B cell (primary cell): ENCODE data around the gene SEC16A. TPM values are rescaled to one million over a fixed set of nuclear protein-coding genes. Genes with fewer than 3 reads are reported as not detected.

Experiments used
- ATAC-seq: fragments of 200-7000 bp; cut with Tn5 transposase; one replicate; pipeline ENCODE4 v1.10.0; 2021; ENCODE audit warnings: low read depth, mild to moderate bottlenecking, moderate number of reproducible peaks, moderate library complexity
- CTCF ChIA-PET: fragments of 350-600 bp; sonication (Branson Sonifier 250); formaldehyde crosslinking; loops from one replicate; lab custom pipeline; 2021; ENCODE audit warnings: antibody characterized with exemption, inconsistent platforms; lab: Charles Lee
- POLR2A ChIA-PET: fragments of 350-600 bp; sonication (Branson Sonifier 250); formaldehyde crosslinking; loops from one replicate; lab custom pipeline; 2021; ENCODE audit warnings: antibody characterized with exemption; lab: Charles Lee
- DNase-seq: peaks from one replicate; pipeline ENCODE4 v3.0.0; 2013
- H2AFZ ChIP-seq: 2 replicates; pipeline ENCODE4 v1.6.1; 2012; ENCODE audit warnings: mild to moderate bottlenecking, low read depth, low read length; ENCODE audit not compliant: insufficient read depth, poor library complexity, severe bottlenecking
- H3K27ac ChIP-seq, 2 donors: 1 replicate in 1 of 2; 2 replicates in 1 of 2; pipeline ENCODE4 v1.5.1; 2012 to 2013; ENCODE audit warnings: low read length in 2 of 2, mild to moderate bottlenecking in 2 of 2, moderate library complexity in 1 of 2
- H3K27me3 ChIP-seq, 4 experiments: fragments of 200-600 bp in 1 of 4; sonication (generic) in 1 of 4; replicated peaks in 1 of 4; 1 replicate in 2 of 4; 2 replicates in 2 of 4; pipeline versions ENCODE4 v1.6.1 to v1.7.0; 2013 to 2016; ENCODE audit warnings: low read length in 3 of 4, mild to moderate bottlenecking in 2 of 4, mixed read lengths in 1 of 4, moderate library complexity in 1 of 4; ENCODE audit not compliant: insufficient read depth in 4 of 4, control insufficient read depth in 3 of 4; ENCODE audit errors: control extremely low read depth in 1 of 4
- H3K36me3 ChIP-seq, 2 experiments: replicated peaks in 1 of 2; 1 replicate in 1 of 2; 2 replicates in 1 of 2; pipeline versions ENCODE4 v1.6.1 to v1.7.1; 2013; ENCODE audit warnings: low read length in 1 of 2; ENCODE audit not compliant: insufficient read depth in 2 of 2, control insufficient read depth in 1 of 2; ENCODE audit errors: control extremely low read depth in 1 of 2, extremely low read depth in 1 of 2
- H3K4me1 ChIP-seq, 2 donors: fragments of 200-600 bp in 1 of 2; sonication (generic) in 1 of 2; 1 replicate in 1 of 2; 2 replicates in 1 of 2; pipeline versions ENCODE4 v1.5.1 to v1.6.1; 2013 to 2017; ENCODE audit warnings: low read length in 2 of 2; ENCODE audit not compliant: control insufficient read depth in 2 of 2, insufficient read depth in 2 of 2
- H3K4me2 ChIP-seq: replicated peaks from 2 replicates; pipeline ENCODE3; 2012; ENCODE audit warnings: mild to moderate bottlenecking, low read depth, low read length; ENCODE audit not compliant: poor library complexity, severe bottlenecking
- H3K4me3 ChIP-seq, 5 experiments: fragments of 200-600 bp in 1 of 5; sonication (generic) in 1 of 5; 1 replicate in 3 of 5; 2 replicates in 2 of 5; pipeline versions ENCODE4 v1.5.1 to v1.7.0; 2011 to 2016; ENCODE audit warnings: low read length in 4 of 5, mild to moderate bottlenecking in 4 of 5, low read depth in 2 of 5, control low read depth in 1 of 5, moderate library complexity in 1 of 5; ENCODE audit not compliant: insufficient read depth in 1 of 5; ENCODE audit errors: control extremely low read depth in 1 of 5, extremely low read depth in 1 of 5
- H3K79me2 ChIP-seq: fragments of 200-600 bp; sonication (generic); one replicate; pipeline ENCODE4 v1.6.0; 2016; ENCODE audit warnings: low read length; ENCODE audit not compliant: control insufficient read depth, insufficient read depth
- H3K9ac ChIP-seq: fragments of 200-600 bp; sonication (generic); 2 replicates; pipeline ENCODE4 v1.6.1; 2017; ENCODE audit warnings: mild to moderate bottlenecking, low read length, moderate library complexity
- H3K9me3 ChIP-seq, 3 donors: one replicate each; pipeline versions ENCODE4 v1.6.1 to v1.7.1; 2013; ENCODE audit warnings: low read length in 2 of 3; ENCODE audit not compliant: control insufficient read depth in 2 of 3, insufficient read depth in 1 of 3; ENCODE audit errors: control extremely low read depth in 1 of 3
- H4K20me1 ChIP-seq: 2 replicates; pipeline ENCODE4 v1.6.0; 2012; ENCODE audit warnings: mild to moderate bottlenecking, low read length; ENCODE audit not compliant: insufficient read depth, control insufficient read depth, poor library complexity, severe bottlenecking
- H3K27ac Mint-ChIP-seq: one replicate; pipeline ENCODE4 v1.8.0; 2021; ENCODE audit warnings: mixed read lengths
- H3K27me3 Mint-ChIP-seq: one replicate; pipeline ENCODE4 v1.8.0; 2021; ENCODE audit warnings: mixed read lengths
- H3K4me1 Mint-ChIP-seq: one replicate; pipeline ENCODE4 v1.8.0; 2021; ENCODE audit warnings: mixed read lengths
- H3K4me3 Mint-ChIP-seq: one replicate; pipeline ENCODE4 v1.8.0; 2021; ENCODE audit warnings: mixed read lengths
- H3K9me3 Mint-ChIP-seq: one replicate; pipeline ENCODE4 v1.8.0; 2022; ENCODE audit warnings: mixed read lengths; ENCODE audit not compliant: insufficient read depth
- CTCF ChIP-seq: fragments of 200-600 bp; IDR thresholded peaks from one replicate; pipeline ENCODE4 v1.8.0; 2022; ENCODE audit warnings: antibody characterized with exemption, mild to moderate bottlenecking
- EZH2 ChIP-seq: IDR thresholded peaks from 2 replicates; pipeline ENCODE4 v1.6.1; 2012; ENCODE audit warnings: borderline replicate concordance, low read depth, mild to moderate bottlenecking, moderate library complexity, low read length; ENCODE audit not compliant: insufficient read depth, poor library complexity, severe bottlenecking
- WGBS: methylation state at CpG from one replicate; pipeline ENCODE4 v1.1.5; 2013; ENCODE audit warnings: missing lambda C conversion rate; ENCODE audit not compliant: insufficient coverage; 5-methylcytosine and 5-hydroxymethylcytosine counted together
- intact Hi-C: fragments of 100-400 bp; cut with micrococcal nuclease; formaldehyde crosslinking; loops from one replicate; pipeline ENCODE4 v1.10.0; 2022
- polyA plus RNA-seq: library from polyadenylated mRNA; depleted of rRNA; stranded (reverse); fragments of >200 nt; gene quantifications from 2 replicates; pipeline ENCODE4 v1.2.3, GENCODE V29; 2012
- total RNA-seq, 2 donors: library from RNA; stranded (reverse); fragments of 120-200 nt in 1 of 2; gene quantifications; 1 replicate in 1 of 2; 2 replicates in 1 of 2; pipeline versions ENCODE4 v1.2.3 to v1.2.4, GENCODE V29; 2013 to 2022

Gene SEC16A
- total and polyA plus RNA-seq, 2 donors (not counting 1 experiment from before 2014, with no cell fraction given): 31.7 to 73.4 TPM

GRCh38 chr9:136441681-136442245 is 41.1 kb downstream of the SEC16A start:
- no peak overlapping the region for H3K4me3 Mint-ChIP-seq
- POLR2A ChIA-PET: no interaction called here

More at GRCh38 chr9:136441681-136442245, 41.1 kb downstream of the SEC16A start:
- peaks cover 21 to 27% of the 10 kb centered on the region in 2 donors for H3K4me1 ChIP-seq
- Mint-ChIP-seq H3K27ac (peak overlapping the region; percentile 74), H3K4me1 (peaks cover 20% of the 10 kb centered on the region), H3K27me3 (no peaks in the 10 kb centered on the region), H3K9me3 (no peaks in the 10 kb centered on the region)
- no peak overlapping the region for H3K27ac ChIP-seq
- DNase-seq (no peak), ATAC-seq (no peak)
- no peak for TF ChIP-seq CTCF
- TF ChIP-seq EZH2: no peak
- 95% methylated on average over 17 of the region's 17 CpGs for WGBS
- no peaks in the 10 kb centered on the region for H3K27me3 ChIP-seq
- no peak overlapping the region for H2AFZ ChIP-seq
- no peaks in the 10 kb centered on the region for H3K9me3 ChIP-seq
- peaks cover 42% of the 10 kb centered on the region for H4K20me1 ChIP-seq
- peaks cover 28% of the 10 kb centered on the region for H3K79me2 ChIP-seq
- intact Hi-C loops: no loop called here
- no peak overlapping the region for H3K4me3 ChIP-seq
- H3K36me3 ChIP-seq: peaks cover 2 to 35% of the 10 kb centered on the region in 2 experiments
- H3K9ac ChIP-seq: no peak overlapping the region
- CTCF ChIA-PET: no interaction called here
- H3K4me2 ChIP-seq: no peak overlapping the region
